ENCODE data around the gene SRP14. TPM values are rescaled to one million over a fixed set of nuclear protein-coding genes. Genes with fewer than 3 reads are reported as not detected.
A peak's percentile ranks its signal among the peaks of the same experiment; 100 is the strongest.
"Not testable (repeated sequence)": the region's sequence is repeated elsewhere in the genome, so short reads cannot be mapped to it uniquely, and the experiment has no call there.

Gene SRP14
- polyA plus RNA-seq, 2 of the 4 experiments (the other 2 are of a cell fraction) = 306 to 374 TPM

DNA sequence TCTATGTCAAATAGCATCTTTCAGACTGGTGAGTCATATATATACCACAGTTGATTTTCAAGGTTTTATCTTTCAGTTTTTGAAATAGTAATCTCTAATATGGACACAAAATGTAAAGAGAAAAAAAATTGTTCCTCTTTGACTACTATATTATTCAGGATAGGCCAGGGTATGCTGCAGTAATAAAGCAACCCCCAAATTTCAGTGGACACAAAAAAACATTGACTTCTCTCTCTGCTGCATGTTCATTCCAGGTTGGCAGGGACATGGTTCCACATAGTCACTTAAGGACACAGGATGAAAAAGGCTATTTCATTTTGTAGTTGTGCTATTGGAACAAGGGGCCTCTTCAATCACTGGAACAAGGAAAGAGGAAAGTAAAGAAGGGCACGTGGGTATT is 41.1 kb upstream of the SRP14 start:
- Histone ChIP-seq H3K4me2 (no peak overlapping the region), H3K4me3 (no peak overlapping the region), H3K9me3 (no peaks in the 10 kb centered on the region), H3K27ac (no peak overlapping the region), H3K4me1 (peaks cover 18% of the 10 kb centered on the region)
- DNase-seq (ENCODE audit: low read depth in 1 of 2, low spot score in 1 of 2) = no peak
- ChIA-PET POLR2A (no interaction called here), CTCF (interaction anchor here (2.5 kb wide), 1 partner anchor 24 kb away, joined by 10 read pairs; no protein-coding TSS in a partner anchor)
- WGBS (ENCODE audit: missing lambda C conversion rate) = 36% methylated on average over 1 of the region's 1 CpG
- TF ChIP-seq, protein P1, sequence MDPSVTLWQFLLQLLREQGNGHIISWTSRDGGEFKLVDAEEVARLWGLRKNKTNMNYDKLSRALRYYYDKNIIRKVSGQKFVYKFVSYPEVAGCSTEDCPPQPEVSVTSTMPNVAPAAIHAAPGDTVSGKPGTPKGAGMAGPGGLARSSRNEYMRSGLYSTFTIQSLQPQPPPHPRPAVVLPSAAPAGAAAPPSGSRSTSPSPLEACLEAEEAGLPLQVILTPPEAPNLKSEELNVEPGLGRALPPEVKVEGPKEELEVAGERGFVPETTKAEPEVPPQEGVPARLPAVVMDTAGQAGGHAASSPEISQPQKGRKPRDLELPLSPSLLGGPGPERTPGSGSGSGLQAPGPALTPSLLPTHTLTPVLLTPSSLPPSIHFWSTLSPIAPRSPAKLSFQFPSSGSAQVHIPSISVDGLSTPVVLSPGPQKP (IDR thresholded peaks at IDR 0.05; ENCODE audit: low read depth, low read length) = no peak
- no peak for TF ChIP-seq NFE2L2 (conservative IDR thresholded peaks at IDR 0.05; ENCODE audit: low read length)
- TF ChIP-seq, protein P2, sequence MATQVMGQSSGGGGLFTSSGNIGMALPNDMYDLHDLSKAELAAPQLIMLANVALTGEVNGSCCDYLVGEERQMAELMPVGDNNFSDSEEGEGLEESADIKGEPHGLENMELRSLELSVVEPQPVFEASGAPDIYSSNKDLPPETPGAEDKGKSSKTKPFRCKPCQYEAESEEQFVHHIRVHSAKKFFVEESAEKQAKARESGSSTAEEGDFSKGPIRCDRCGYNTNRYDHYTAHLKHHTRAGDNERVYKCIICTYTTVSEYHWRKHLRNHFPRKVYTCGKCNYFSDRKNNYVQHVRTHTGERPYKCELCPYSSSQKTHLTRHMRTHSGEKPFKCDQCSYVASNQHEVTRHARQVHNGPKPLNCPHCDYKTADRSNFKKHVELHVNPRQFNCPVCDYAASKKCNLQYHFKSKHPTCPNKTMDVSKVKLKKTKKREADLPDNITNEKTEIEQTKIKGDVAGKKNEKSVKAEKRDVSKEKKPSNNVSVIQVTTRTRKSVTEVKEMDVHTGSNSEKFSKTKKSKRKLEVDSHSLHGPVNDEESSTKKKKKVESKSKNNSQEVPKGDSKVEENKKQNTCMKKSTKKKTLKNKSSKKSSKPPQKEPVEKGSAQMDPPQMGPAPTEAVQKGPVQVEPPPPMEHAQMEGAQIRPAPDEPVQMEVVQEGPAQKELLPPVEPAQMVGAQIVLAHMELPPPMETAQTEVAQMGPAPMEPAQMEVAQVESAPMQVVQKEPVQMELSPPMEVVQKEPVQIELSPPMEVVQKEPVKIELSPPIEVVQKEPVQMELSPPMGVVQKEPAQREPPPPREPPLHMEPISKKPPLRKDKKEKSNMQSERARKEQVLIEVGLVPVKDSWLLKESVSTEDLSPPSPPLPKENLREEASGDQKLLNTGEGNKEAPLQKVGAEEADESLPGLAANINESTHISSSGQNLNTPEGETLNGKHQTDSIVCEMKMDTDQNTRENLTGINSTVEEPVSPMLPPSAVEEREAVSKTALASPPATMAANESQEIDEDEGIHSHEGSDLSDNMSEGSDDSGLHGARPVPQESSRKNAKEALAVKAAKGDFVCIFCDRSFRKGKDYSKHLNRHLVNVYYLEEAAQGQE (IDR thresholded peaks at IDR 0.05) = no peak
- TF ChIP-seq, protein P3, sequence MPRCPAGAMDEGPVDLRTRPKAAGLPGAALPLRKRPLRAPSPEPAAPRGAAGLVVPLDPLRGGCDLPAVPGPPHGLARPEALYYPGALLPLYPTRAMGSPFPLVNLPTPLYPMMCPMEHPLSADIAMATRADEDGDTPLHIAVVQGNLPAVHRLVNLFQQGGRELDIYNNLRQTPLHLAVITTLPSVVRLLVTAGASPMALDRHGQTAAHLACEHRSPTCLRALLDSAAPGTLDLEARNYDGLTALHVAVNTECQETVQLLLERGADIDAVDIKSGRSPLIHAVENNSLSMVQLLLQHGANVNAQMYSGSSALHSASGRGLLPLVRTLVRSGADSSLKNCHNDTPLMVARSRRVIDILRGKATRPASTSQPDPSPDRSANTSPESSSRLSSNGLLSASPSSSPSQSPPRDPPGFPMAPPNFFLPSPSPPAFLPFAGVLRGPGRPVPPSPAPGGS (IDR thresholded peaks at IDR 0.05) = no peak
- no peak for TF ChIP-seq FOSB (CRISPR knock-in tag; IDR thresholded peaks at IDR 0.05)
- no peak for TF ChIP-seq POLR2A (IDR thresholded peaks at IDR 0.05; ENCODE audit: low read length)
- TF ChIP-seq MYC (IDR thresholded peaks at IDR 0.05; ENCODE audit: borderline replicate concordance, low read length) = no peak
- TF ChIP-seq, protein P4, sequence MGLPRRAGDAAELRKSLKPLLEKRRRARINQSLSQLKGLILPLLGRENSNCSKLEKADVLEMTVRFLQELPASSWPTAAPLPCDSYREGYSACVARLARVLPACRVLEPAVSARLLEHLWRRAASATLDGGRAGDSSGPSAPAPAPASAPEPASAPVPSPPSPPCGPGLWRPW (IDR thresholded peaks at IDR 0.05) = no peak
- no peak for TF ChIP-seq TFCP2L1 (CRISPR knock-in tag; IDR thresholded peaks at IDR 0.05)
- TF ChIP-seq FOSL2 (IDR thresholded peaks at IDR 0.05) = no peak
- no peak for TF ChIP-seq FOSL2 (CRISPR knock-in tag; IDR thresholded peaks at IDR 0.05)
- no peak for TF ChIP-seq EHF (CRISPR knock-in tag; IDR thresholded peaks at IDR 0.05)
- no peak for FAIRE-seq
- no peak for ATAC-seq

DNA sequence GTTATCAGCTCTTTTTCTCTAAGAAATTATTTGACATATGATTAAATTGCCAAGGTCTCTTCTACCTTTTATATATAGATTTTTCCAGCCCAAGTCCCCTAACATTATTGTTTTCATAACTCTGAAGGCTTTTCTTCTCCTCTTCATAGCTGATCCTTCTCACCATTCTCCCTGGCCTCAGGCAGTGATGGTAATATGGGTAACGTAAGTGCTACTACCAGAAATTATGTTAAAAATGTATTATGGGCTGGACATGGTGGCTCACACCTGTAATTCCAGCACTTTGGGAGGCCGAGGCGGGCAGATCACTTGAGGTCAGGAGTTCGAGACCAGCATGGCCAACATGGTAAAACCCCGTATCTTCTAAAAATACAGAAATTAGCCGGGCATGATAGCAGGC is 40.5 kb upstream of the SRP14 start:
- no peak for DNase-seq (ENCODE audit: low read depth in 1 of 2, low spot score in 1 of 2)
- 92% methylated on average over 6 of the region's 6 CpGs for WGBS (ENCODE audit: missing lambda C conversion rate)

DNA sequence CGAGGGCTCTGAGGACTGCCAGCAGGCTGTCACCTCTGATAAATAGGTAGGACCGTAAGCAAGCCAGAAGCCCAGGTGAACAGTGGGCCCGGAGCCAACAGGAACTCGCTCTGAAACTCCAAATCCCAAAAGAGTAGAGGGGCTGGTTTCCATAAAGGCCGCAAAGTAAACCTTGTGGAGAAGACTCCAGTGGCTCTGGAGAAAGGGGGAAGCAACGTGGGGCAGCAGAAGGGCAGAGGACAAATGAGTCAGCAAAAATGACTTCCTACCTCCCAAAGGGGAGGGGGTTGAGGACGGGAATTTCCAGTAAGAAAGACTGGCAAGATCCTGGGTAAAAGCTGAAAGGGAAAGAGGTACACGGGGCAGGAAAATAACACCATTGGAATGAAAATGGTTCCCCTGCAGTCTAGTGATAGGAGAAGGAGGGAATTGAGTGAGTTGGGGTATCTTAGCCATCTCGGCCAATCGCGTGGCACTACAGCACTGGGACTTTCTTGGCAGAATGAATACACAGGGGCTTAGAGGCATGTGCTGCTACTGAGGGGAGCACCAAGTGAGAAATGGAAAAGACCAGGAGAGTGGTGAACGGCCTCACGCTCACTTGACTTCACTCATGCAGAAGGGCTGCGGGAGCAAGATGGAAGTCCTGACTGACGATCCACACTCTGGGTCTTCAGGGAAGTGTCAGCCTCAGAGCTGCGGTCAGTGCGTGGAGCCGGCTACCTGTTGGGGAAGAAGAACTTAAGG is 36.5 kb upstream of the SRP14 start:
- WGBS (ENCODE audit: missing lambda C conversion rate) = 81% methylated on average over 18 of the region's 18 CpGs
- ChIA-PET POLR2A (no interaction called here), CTCF (interaction anchor here (1.2 to 2.7 kb wide), 4 partner anchors 9 to 30 kb away, joined by 3 to 7 read pairs (median 4); no protein-coding TSS in a partner anchor)
- H3K9me3 ChIP-seq = no peaks in the 10 kb centered on the region
- H3K4me3 ChIP-seq = no peak overlapping the region
- peak overlapping the region; percentile 19 to 78; a peak in 5 of 6 replicates for H3K27ac ChIP-seq
- ATAC-seq = no peak; a peak in 1 of 6 replicates
- H3K4me2 ChIP-seq = 0 out of 3 replicates have a peak overlapping the region, but pooled peaks have one; percentile 29
- FAIRE-seq = no peak
- TF ChIP-seq RCOR1 (IDR thresholded peaks at IDR 0.05; ENCODE audit: low read depth, low read length) (no peak), MAFK (IDR thresholded peaks at IDR 0.05; ENCODE audit: partially characterized antibody) (peak; percentile 86), NFE2L2 (conservative IDR thresholded peaks at IDR 0.05; ENCODE audit: low read length) (peak; percentile 44; the same call in 1 of the 2 replicates)
- no peak for DNase-seq (ENCODE audit: low read depth in 1 of 2, low spot score in 1 of 2)
- peaks cover 8% of the 10 kb centered on the region for H3K4me1 ChIP-seq

More for the DNA sequence above, 40.5 kb upstream of the SRP14 start:
- TF ChIP-seq KDM1A (IDR thresholded peaks at IDR 0.05; ENCODE audit: low read depth) = no peak
- Histone ChIP-seq H3K4me3 (no peak overlapping the region), H3K4me1 (peaks cover 20% of the 10 kb centered on the region), H3K27ac (no peak overlapping the region), H3K9me3 (no peaks in the 10 kb centered on the region), H3K4me2 (no peak overlapping the region)
- CTCF ChIA-PET = interaction anchor here (2.5 kb wide), 1 partner anchor 25 kb away, joined by 10 read pairs; no protein-coding TSS in a partner anchor
- ATAC-seq = no peak
- POLR2A ChIA-PET = no interaction called here
- no peak for FAIRE-seq

DNA sequence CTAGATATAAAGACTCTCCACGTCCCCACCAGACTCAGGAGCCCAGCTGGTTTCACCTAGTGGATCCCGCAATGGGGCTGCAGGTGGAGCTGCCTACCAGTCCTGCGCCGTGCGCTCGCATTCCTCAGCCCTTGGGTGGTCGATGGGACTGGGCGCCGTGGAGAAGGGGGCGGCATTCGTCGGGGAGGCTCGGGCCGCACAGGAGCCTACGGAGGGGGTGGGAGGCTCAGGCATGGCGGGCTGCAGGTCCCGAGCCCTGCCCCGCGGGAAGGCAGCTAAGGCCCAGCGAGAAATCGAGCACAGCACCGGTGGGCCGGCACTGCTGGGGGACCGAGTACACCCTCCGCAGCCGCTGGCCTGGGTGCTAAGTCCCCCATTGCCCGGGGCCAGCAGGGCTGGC is 35.7 kb upstream of the SRP14 start:
- CTCF ChIA-PET = interaction anchor here (1.2 to 2.7 kb wide), 3 partner anchors 28 to 143 kb away, joined by 3 to 7 read pairs (median 3); no protein-coding TSS in a partner anchor
- H3K4me2 ChIP-seq; FAIRE-seq; DNase-seq (ENCODE audit: low read depth in 1 of 2, low spot score in 1 of 2); H3K9me3 ChIP-seq; POLR2A ChIA-PET; H3K4me3 ChIP-seq; ATAC-seq: not testable (repeated sequence)
- peaks cover 14% of the 10 kb centered on the region for H3K4me1 ChIP-seq
- no CpG with 5 or more reads among the region's 27 CpGs for WGBS (ENCODE audit: missing lambda C conversion rate)
- H3K27ac ChIP-seq = peak overlapping the region in 1 of 2 experiments; percentile 78; a peak in 3 of 6 replicates

DNA sequence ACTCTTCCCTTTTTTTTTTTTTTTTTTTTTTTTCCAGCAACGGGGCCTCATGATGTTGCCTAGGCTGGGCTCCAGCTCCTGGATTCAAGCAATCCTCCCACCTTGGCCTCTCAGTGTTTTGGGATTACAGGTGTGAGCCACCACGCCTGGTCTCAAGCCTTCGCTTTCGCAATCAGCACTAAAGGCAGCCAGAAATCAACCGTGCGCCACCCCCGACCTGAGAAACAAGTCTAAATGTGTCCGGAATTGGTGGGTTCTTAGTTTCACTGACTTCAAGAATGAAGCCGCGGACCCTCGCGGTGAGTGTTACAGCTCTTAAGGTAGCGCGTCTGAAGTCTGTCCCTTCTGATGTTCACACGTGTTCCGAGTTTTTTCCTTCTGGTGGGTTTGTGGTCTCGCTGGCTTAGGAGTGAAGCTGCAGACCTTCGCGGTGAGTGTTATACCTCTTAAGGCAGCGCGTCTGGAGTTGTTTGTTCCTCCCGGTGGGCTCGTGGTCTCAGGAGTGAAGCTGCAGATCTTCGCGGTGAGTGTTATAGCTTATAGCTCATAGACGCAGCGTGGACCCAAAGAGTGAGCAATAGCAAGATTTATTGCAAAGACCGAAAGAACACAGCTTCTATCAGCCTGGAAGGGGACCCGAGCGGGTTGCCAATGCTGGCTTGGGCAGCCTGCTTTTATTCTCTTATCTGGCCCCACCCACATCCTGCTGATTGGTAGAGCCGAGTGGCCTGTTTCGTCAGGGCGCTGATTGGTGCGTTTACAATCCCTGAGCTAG is 34.9 kb upstream of the SRP14 start:
- peaks cover 21% of the 10 kb centered on the region for H3K4me1 ChIP-seq
- H3K27ac ChIP-seq; H3K4me3 ChIP-seq; FAIRE-seq; H3K9me3 ChIP-seq; H3K4me2 ChIP-seq; DNase-seq (ENCODE audit: low read depth in 1 of 2, low spot score in 1 of 2); POLR2A ChIA-PET; ATAC-seq: not testable (repeated sequence)
- WGBS (ENCODE audit: missing lambda C conversion rate) = 93% methylated on average over 31 of the region's 34 CpGs
- CTCF ChIA-PET = interaction anchor here (1.2 to 2.7 kb wide), 2 partner anchors 29 to 144 kb away, joined by 3 to 7 read pairs; no protein-coding TSS in a partner anchor

Measured in A549 (cell line).